ENCODE measurements around the gene HMGXB4.

DNA sequence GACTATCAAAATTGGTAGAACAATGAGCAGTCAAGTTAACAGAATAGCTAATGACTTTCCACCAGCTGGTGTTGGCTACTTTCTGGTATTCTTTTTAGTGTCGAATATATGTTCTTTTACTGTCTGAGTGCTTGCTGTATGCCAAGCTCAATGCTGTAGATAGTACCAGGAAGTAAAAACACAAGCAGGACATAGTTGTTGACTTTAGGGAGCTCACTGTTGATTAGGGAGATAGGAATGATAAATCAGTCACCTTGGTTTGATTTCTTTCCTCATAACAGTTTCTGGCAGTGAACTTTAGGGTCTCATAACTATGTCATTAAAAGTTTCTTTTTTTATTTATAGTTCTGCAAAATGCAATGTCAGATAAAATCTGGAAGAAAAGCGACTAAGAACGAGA is 9.0 kb downstream of the HMGXB4 start:
- no peak for TF ChIP-seq EZH2 (optimal IDR thresholded peaks at IDR 0.05; ENCODE audit: low read depth, low read length)
- TF ChIP-seq, protein P1, sequence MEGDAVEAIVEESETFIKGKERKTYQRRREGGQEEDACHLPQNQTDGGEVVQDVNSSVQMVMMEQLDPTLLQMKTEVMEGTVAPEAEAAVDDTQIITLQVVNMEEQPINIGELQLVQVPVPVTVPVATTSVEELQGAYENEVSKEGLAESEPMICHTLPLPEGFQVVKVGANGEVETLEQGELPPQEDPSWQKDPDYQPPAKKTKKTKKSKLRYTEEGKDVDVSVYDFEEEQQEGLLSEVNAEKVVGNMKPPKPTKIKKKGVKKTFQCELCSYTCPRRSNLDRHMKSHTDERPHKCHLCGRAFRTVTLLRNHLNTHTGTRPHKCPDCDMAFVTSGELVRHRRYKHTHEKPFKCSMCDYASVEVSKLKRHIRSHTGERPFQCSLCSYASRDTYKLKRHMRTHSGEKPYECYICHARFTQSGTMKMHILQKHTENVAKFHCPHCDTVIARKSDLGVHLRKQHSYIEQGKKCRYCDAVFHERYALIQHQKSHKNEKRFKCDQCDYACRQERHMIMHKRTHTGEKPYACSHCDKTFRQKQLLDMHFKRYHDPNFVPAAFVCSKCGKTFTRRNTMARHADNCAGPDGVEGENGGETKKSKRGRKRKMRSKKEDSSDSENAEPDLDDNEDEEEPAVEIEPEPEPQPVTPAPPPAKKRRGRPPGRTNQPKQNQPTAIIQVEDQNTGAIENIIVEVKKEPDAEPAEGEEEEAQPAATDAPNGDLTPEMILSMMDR (IDR thresholded peaks at IDR 0.05; ENCODE audit: low read length): no peak

Measured in MM.1S (cell line).